Endothelial cell of umbilical vein (primary cell): ENCODE data around the gene SUSD6. TPM values are rescaled to one million over a fixed set of nuclear protein-coding genes. Genes with fewer than 3 reads are reported as not detected.

Experiments used
- BruUV-seq: library from RNA; stranded (reverse); fragments of 400-500 nt; replicated peaks from 2 replicates; lab custom pipeline; 2021; lab: Mats Ljungman, UMichigan
- CTCF ChIA-PET: fragments of 300-600, 350-600 bp; sonication (Branson Sonifier 250); formaldehyde crosslinking; loops from one replicate; lab custom pipeline; 2021; ENCODE audit warnings: antibody characterized with exemption, inconsistent platforms; lab: Charles Lee
- POLR2A ChIA-PET: fragments of 300-600, 350-600 bp; sonication (Branson Sonifier 250); formaldehyde crosslinking; loops from one replicate; lab custom pipeline; 2021; ENCODE audit warnings: antibody characterized with exemption, inconsistent platforms; lab: Charles Lee
- DNase-seq: peaks from one replicate; pipeline ENCODE4 v3.0.0-alpha.2; 2011; ENCODE audit warnings: low read depth, low spot score
- FAIRE-seq: peaks from 2 replicates; lab custom pipeline; 2011; peaks lifted over from hg19 to GRCh38; lab: Jason Lieb, UNC
- H2AFZ ChIP-seq: 2 replicates; pipeline ENCODE4 v1.6.0; 2012; ENCODE audit warnings: low read depth, low read length, control low read depth, inconsistent platforms
- H3K27ac ChIP-seq: 2 replicates; pipeline ENCODE4 v1.5.1; 2011; ENCODE audit warnings: low read depth, mild to moderate bottlenecking, control low read depth, low read length, moderate library complexity; ENCODE audit not compliant: insufficient read depth
- H3K27me3 ChIP-seq, 2 experiments: 2 replicates each; pipeline versions ENCODE4 v1.6.0 to v1.6.1; 2011; ENCODE audit warnings: low read length in 2 of 2, mixed read lengths in 1 of 2; ENCODE audit not compliant: control insufficient read depth in 2 of 2, insufficient read depth in 2 of 2
- H3K36me3 ChIP-seq, 2 experiments: 2 replicates in 1 of 2; 3 replicates in 1 of 2; pipeline ENCODE4 v1.5.1; 2011; ENCODE audit warnings: low read length in 2 of 2, mild to moderate bottlenecking in 1 of 2, moderate library complexity in 1 of 2; ENCODE audit not compliant: control insufficient read depth in 2 of 2, insufficient read depth in 2 of 2; ENCODE audit errors: extremely low read depth in 1 of 2
- H3K4me1 ChIP-seq: 3 replicates; pipeline ENCODE4 v1.5.1; 2011; ENCODE audit warnings: mild to moderate bottlenecking, low read length; ENCODE audit not compliant: control insufficient read depth, insufficient read depth; ENCODE audit errors: extremely low read depth
- H3K4me2 ChIP-seq: 2 replicates; pipeline ENCODE4 v1.6.1; 2011; ENCODE audit warnings: low read length, control low read depth, mixed read lengths; ENCODE audit not compliant: insufficient read depth
- H3K4me3 ChIP-seq, 3 experiments: fragments of 200-600 bp in 1 of 3; sonication (generic), shearing (Covaris generic) in 1 of 3; replicated peaks in 1 of 3; 2 replicates each; pipeline ENCODE4 v1.5.1; 2011 to 2016; ENCODE audit warnings: control low read depth in 3 of 3, low read length in 3 of 3, mild to moderate bottlenecking in 2 of 3, inconsistent platforms in 1 of 3, low read depth in 1 of 3, moderate library complexity in 1 of 3; ENCODE audit not compliant: insufficient read depth in 1 of 3
- H3K79me2 ChIP-seq: 2 replicates; pipeline ENCODE4 v1.6.0; 2012; ENCODE audit warnings: low read length, inconsistent platforms; ENCODE audit not compliant: control insufficient read depth, insufficient read depth
- H3K9ac ChIP-seq: replicated peaks from 2 replicates; pipeline ENCODE3; 2011; ENCODE audit warnings: low read length, control low read depth; ENCODE audit not compliant: insufficient read depth; ENCODE audit errors: extremely low read depth
- H3K9me1 ChIP-seq: replicated peaks from 3 replicates; pipeline ENCODE4 v1.6.0; 2011; ENCODE audit warnings: mild to moderate bottlenecking, low read length; ENCODE audit not compliant: control insufficient read depth, insufficient read depth; ENCODE audit errors: extremely low read depth
- H3K9me3 ChIP-seq: replicated peaks from 2 replicates; pipeline ENCODE4 v1.5.1; 2012; ENCODE audit warnings: low read length, inconsistent platforms; ENCODE audit not compliant: control insufficient read depth, insufficient read depth
- H4K20me1 ChIP-seq: replicated peaks from 2 replicates; pipeline ENCODE3; 2011; ENCODE audit warnings: mild to moderate bottlenecking, low read length; ENCODE audit not compliant: control insufficient read depth, insufficient read depth; ENCODE audit errors: extremely low read depth
- CTCF ChIP-seq, 2 donors: IDR thresholded peaks; 1 replicate in 1 of 2; 2 replicates in 1 of 2; pipeline ENCODE4 v1.5.1; 2011; ENCODE audit warnings: low read length in 2 of 2, mild to moderate bottlenecking in 2 of 2, moderate library complexity in 2 of 2, control low read depth in 1 of 2, inconsistent platforms in 1 of 2, low read depth in 1 of 2; ENCODE audit not compliant: insufficient read depth in 1 of 2; ENCODE audit errors: extremely low read depth in 1 of 2
- EZH2 ChIP-seq: IDR thresholded peaks from 2 replicates; pipeline ENCODE4 v1.6.1; 2012; ENCODE audit warnings: borderline replicate concordance, low read depth, mild to moderate bottlenecking, moderate library complexity, low read length, inconsistent platforms; ENCODE audit not compliant: severe bottlenecking
- FOS ChIP-seq: IDR thresholded peaks from 2 replicates; pipeline ENCODE4 v1.6.1; 2011; ENCODE audit warnings: mild to moderate bottlenecking, low read length, moderate library complexity, borderline replicate concordance; ENCODE audit not compliant: insufficient read depth
- GATA2 ChIP-seq: IDR thresholded peaks from 2 replicates; pipeline ENCODE4 v1.7.0; 2011; ENCODE audit warnings: low read depth, mild to moderate bottlenecking, moderate library complexity, mixed read lengths, low read length; ENCODE audit not compliant: insufficient read length, insufficient read depth
- JUN ChIP-seq: IDR thresholded peaks from 2 replicates; pipeline ENCODE4 v1.6.1; 2011; ENCODE audit warnings: borderline replicate concordance, low read depth; ENCODE audit not compliant: insufficient read length, insufficient read depth
- MAX ChIP-seq: IDR thresholded peaks from 2 replicates; pipeline ENCODE4 v1.6.1; 2011; ENCODE audit not compliant: insufficient read depth, insufficient read length
- MYC ChIP-seq: IDR thresholded peaks from one replicate; pipeline ENCODE4 v1.6.1; 2011; ENCODE audit warnings: mild to moderate bottlenecking, low read depth, low read length
- POLR2A ChIP-seq: IDR thresholded peaks from 2 replicates; pipeline ENCODE4 v1.6.1; 2012; ENCODE audit warnings: low read depth, mild to moderate bottlenecking, control low read depth, low read length
- POLR2AphosphoS5 ChIP-seq: IDR thresholded peaks from 2 replicates; pipeline ENCODE4 v1.6.1; 2012; ENCODE audit warnings: low read depth, mild to moderate bottlenecking, control low read depth, low read length, moderate library complexity; ENCODE audit not compliant: insufficient read depth
- dilution Hi-C: fragments of 300-500 bp; cut with MboI; formaldehyde crosslinking; loops from one replicate; pipeline ENCODE4 v1.15.0; 2019; ENCODE audit warnings: low sequenced_read_pairs; ENCODE audit not compliant: extremely low pct_ligation_motif_present
- intact Hi-C: fragments of 100-400 bp; cut with micrococcal nuclease; formaldehyde crosslinking; loops from one replicate; pipeline ENCODE4 v1.10.0; 2022
- polyA plus RNA-seq, 4 experiments: library from polyadenylated mRNA; depleted of rRNA in 3 of 4; stranded (reverse) in 3 of 4; unstranded in 1 of 4; fragments of >200 nt; gene quantifications; 2 replicates each; pipeline versions ENCODE4 v1.2.1 to v1.2.3, GENCODE V29; 2011 to 2012; ENCODE audit warnings: missing spikeins in 1 of 4
- total RNA-seq: library from RNA; stranded (reverse); gene quantifications from 2 replicates; pipeline ENCODE4 v1.2.3, GENCODE V29; 2021

The SUSD6 gene
- total and polyA plus RNA-seq, 2 donors (not counting 3 experiments of a cell fraction or from before 2014, with no cell fraction given), result 13.4 to 19.5 TPM

GRCh38 chr14:69763761-69764510 is 152.5 kb downstream of the SUSD6 start:
- Histone ChIP-seq H3K27ac (no peak overlapping the region), H4K20me1 (peaks cover 5% of the 10 kb centered on the region), H3K79me2 (peaks cover 16% of the 10 kb centered on the region), H3K9me1 (no peaks in the 10 kb centered on the region), H3K9ac (no peak overlapping the region), H3K36me3 (peaks cover 3 to 5% of the 10 kb centered on the region in 2 experiments), H2AFZ (peak overlapping the region; percentile 64), H3K4me1 (peaks cover 32% of the 10 kb centered on the region), H3K9me3 (no peaks in the 10 kb centered on the region), H3K27me3 (no peaks in the 10 kb centered on the region), H3K4me3 (no peak overlapping the region), H3K4me2 (no peak overlapping the region)
- ChIA-PET POLR2A (no interaction called here), CTCF (no interaction called here)
- intact Hi-C loops, result loop anchor here (10.0 kb wide), 1 partner anchor 369 kb away; the partner anchor contains the start of genes ERH and SLC39A9
- FAIRE-seq (no peak), DNase-seq (peak; percentile 46)
- dilution Hi-C loops, result no loop called here
- no TSS peak for BruUV-seq
- no peak for TF ChIP-seq CTCF (IDR thresholded peaks at IDR 0.05; ENCODE audit: extremely low read depth in 1 of 2, insufficient read depth in 1 of 2, low read depth in 1 of 2, low read length in 2 of 2)
- no peak for TF ChIP-seq MYC
- TF ChIP-seq JUN, result no peak
- TF ChIP-seq MAX, result no peak
- no peak for TF ChIP-seq EZH2
- no peak for TF ChIP-seq GATA2
- no peak for TF ChIP-seq POLR2AphosphoS5
- TF ChIP-seq FOS, result peak; percentile 13
- no peak for TF ChIP-seq POLR2A

Other genes starting within 250 kb of the SUSD6 start
- 263 and 273 TPM in 2 replicates for gene ERH, start 213.3 kb upstream of the SUSD6 start, total RNA-seq
- gene ERH, start 213.3 kb upstream of the SUSD6 start, polyA plus RNA-seq, result 127 and 157 TPM in 2 replicates
- 52.1 and 55.2 TPM in 2 replicates for gene SLC39A9, start 212.9 kb upstream of the SUSD6 start, total RNA-seq
- gene SLC39A9, start 212.9 kb upstream of the SUSD6 start, polyA plus RNA-seq, result 39.8 and 40.8 TPM in 2 replicates
- not detected in 2 replicates for gene PLEKHD1, start 126.9 kb upstream of the SUSD6 start, total RNA-seq
- 0.01 TPM in 1 of 2 replicates, not detected in the other for gene PLEKHD1, start 126.9 kb upstream of the SUSD6 start, polyA plus RNA-seq
- gene CCDC177, start 36.7 kb upstream of the SUSD6 start, total RNA-seq, result not detected in 2 replicates
- not detected in 2 replicates for gene CCDC177, start 36.7 kb upstream of the SUSD6 start, polyA plus RNA-seq
- 253 and 276 TPM in 2 replicates for gene SRSF5, start 155.5 kb downstream of the SUSD6 start, total RNA-seq
- 85.2 and 192 TPM in 2 replicates for gene SRSF5, start 155.5 kb downstream of the SUSD6 start, polyA plus RNA-seq
- gene SLC10A1, start 185.6 kb downstream of the SUSD6 start, total RNA-seq, result not detected in 2 replicates
- not detected in 2 replicates for gene SLC10A1, start 185.6 kb downstream of the SUSD6 start, polyA plus RNA-seq